Progenitor cell of endocrine pancreas (in vitro differentiated cells): ENCODE measurements around the gene RNF17. TPM values are rescaled to one million over a fixed set of nuclear protein-coding genes. Genes with fewer than 3 reads are reported as not detected.

Experiments
- DNase-seq: peaks from one replicate; pipeline ENCODE4 v3.0.0; 2021; ENCODE audit warnings: low spot score; ENCODE audit not compliant: unreplicated experiment
- H3K27ac Mint-ChIP-seq: 2 replicates; pipeline ENCODE4 v1.8.0; 2021; ENCODE audit warnings: mild to moderate bottlenecking, moderate library complexity, mixed read lengths
- H3K27me3 Mint-ChIP-seq: 2 replicates; pipeline ENCODE4 v1.8.0; 2021; ENCODE audit warnings: mixed read lengths
- H3K36me3 Mint-ChIP-seq: 2 replicates; pipeline ENCODE4 v1.8.0; 2022; ENCODE audit warnings: mixed read lengths; ENCODE audit not compliant: insufficient read depth
- H3K4me1 Mint-ChIP-seq: 2 replicates; pipeline ENCODE4 v1.8.0; 2021; ENCODE audit warnings: low read depth, mixed read lengths
- H3K4me3 Mint-ChIP-seq: 2 replicates; pipeline ENCODE4 v1.8.0; 2021; ENCODE audit warnings: low read depth, mild to moderate bottlenecking, moderate library complexity, mixed read lengths
- H3K9me3 Mint-ChIP-seq: 2 replicates; pipeline ENCODE4 v1.8.0; 2021; ENCODE audit warnings: low read depth, mixed read lengths
- CTCF ChIP-seq: fragments of 200-600 bp; sonication (generic); IDR thresholded peaks from one replicate; pipeline ENCODE4 v1.5.0; 2021; ENCODE audit warnings: antibody characterized with exemption, mild to moderate bottlenecking; ENCODE audit not compliant: unreplicated experiment
- total RNA-seq: library from RNA; stranded (reverse); gene quantifications from 2 replicates; pipeline ENCODE4 v1.2.1, GENCODE V29; 2021

Gene RNF17
- total RNA-seq, 1 donor from 2014 or later = not detected

- H3K4me1 Mint-ChIP-seq = peaks cover 15% of the 10 kb centered on the region
- peak overlapping the region; percentile 67 for H3K4me3 Mint-ChIP-seq
- no peak for DNase-seq
- H3K36me3 Mint-ChIP-seq = no peaks in the 10 kb centered on the region
- H3K9me3 Mint-ChIP-seq = no peaks in the 10 kb centered on the region
- H3K27ac Mint-ChIP-seq = no peak overlapping the region
- no peak for TF ChIP-seq CTCF
- H3K27me3 Mint-ChIP-seq = peaks cover 86% of the 10 kb centered on the region
These were observed 15.9 kb upstream of the RNF17 start for GRCh38 chr13:24748061-24748400.

GRCh38 chr13:24759197-24759596 lies 4.8 kb upstream of the RNF17 start:
- no peaks in the 10 kb centered on the region for H3K9me3 Mint-ChIP-seq
- H3K27me3 Mint-ChIP-seq = peaks cover 14% of the 10 kb centered on the region
- no peak for TF ChIP-seq CTCF
- no peak overlapping the region for H3K4me3 Mint-ChIP-seq
- H3K36me3 Mint-ChIP-seq = no peaks in the 10 kb centered on the region
- DNase-seq = no peak
- H3K4me1 Mint-ChIP-seq = no peaks in the 10 kb centered on the region
- H3K27ac Mint-ChIP-seq = no peak overlapping the region

GRCh38 chr13:24764276-24764630 lies 284 bp downstream of the RNF17 start:
- Mint-ChIP-seq H3K4me1 (no peaks in the 10 kb centered on the region), H3K9me3 (peaks cover 3% of the 10 kb centered on the region), H3K36me3 (peaks cover 1% of the 10 kb centered on the region)

GRCh38 chr13:24777171-24777570 lies 13.2 kb downstream of the RNF17 start:
- no peak for DNase-seq
- Mint-ChIP-seq H3K9me3 (peaks cover 4% of the 10 kb centered on the region), H3K4me1 (peaks cover 2% of the 10 kb centered on the region), H3K4me3 (no peak overlapping the region), H3K36me3 (no peaks in the 10 kb centered on the region), H3K27me3 (peaks cover 6% of the 10 kb centered on the region), H3K27ac (no peak overlapping the region)
- no peak for TF ChIP-seq CTCF

More at GRCh38 chr13:24764276-24764630, 284 bp downstream of the RNF17 start:
- H3K4me3 Mint-ChIP-seq = no peak overlapping the region
- DNase-seq = no peak
- H3K27me3 Mint-ChIP-seq = peaks cover 3% of the 10 kb centered on the region
- H3K27ac Mint-ChIP-seq = no peak overlapping the region
- TF ChIP-seq CTCF = no peak

- Mint-ChIP-seq H3K27ac (no peak overlapping the region), H3K36me3 (peaks cover 2% of the 10 kb centered on the region), H3K4me3 (no peak overlapping the region), H3K4me1 (peaks cover 2% of the 10 kb centered on the region), H3K27me3 (no peaks in the 10 kb centered on the region), H3K9me3 (peaks cover 18% of the 10 kb centered on the region)
- DNase-seq = no peak
- no peak for TF ChIP-seq CTCF
These were observed 20.4 kb downstream of the RNF17 start for GRCh38 chr13:24784319-24784718.
